H1 (cell line): ENCODE results near the gene PROX2. TPM values are rescaled to one million over a fixed set of nuclear protein-coding genes. Genes with fewer than 3 reads are reported as not detected.

Source experiments
- CTCF ChIA-PET: fragments of 300-600 bp; sonication (Branson Sonifier 250); formaldehyde crosslinking; loops from one replicate; lab custom pipeline; 2021; ENCODE audit not compliant: partially characterized antibody; lab: Charles Lee
- POLR2A ChIA-PET: fragments of 300-600 bp; sonication (Branson Sonifier 250); formaldehyde crosslinking; loops from one replicate; lab custom pipeline; 2021; ENCODE audit warnings: inconsistent platforms; ENCODE audit not compliant: partially characterized antibody; lab: Charles Lee
- DNase-seq, 2 experiments: peaks; one replicate each; pipeline versions ENCODE4 v3.0.0 to v3.0.0-alpha.2; 2010 to 2022; ENCODE audit warnings: low spot score in 2 of 2, low read depth in 1 of 2, mixed read lengths in 1 of 2
- FAIRE-seq: peaks from 2 replicates; lab custom pipeline; 2011; peaks lifted over from hg19 to GRCh38; lab: Jason Lieb, UNC
- H2AFZ ChIP-seq: 2 replicates; pipeline ENCODE4 v1.8.1; 2012; ENCODE audit warnings: low read length, inconsistent platforms
- H2AK5ac ChIP-seq: 2 replicates; pipeline ENCODE4 v1.6.1; 2013; ENCODE audit warnings: low read depth, low read length
- H2BK120ac ChIP-seq: replicated peaks from 2 replicates; pipeline ENCODE3; 2013; ENCODE audit warnings: low read depth, low read length, inconsistent platforms
- H2BK12ac ChIP-seq: 2 replicates; pipeline ENCODE4 v1.6.1; 2013; ENCODE audit warnings: low read depth, low read length
- H2BK15ac ChIP-seq: 2 replicates; pipeline ENCODE4 v1.6.1; 2013; ENCODE audit warnings: low read length
- H2BK20ac ChIP-seq: 2 replicates; pipeline ENCODE4 v1.6.1; 2013; ENCODE audit warnings: low read length
- H2BK5ac ChIP-seq: 2 replicates; pipeline ENCODE4 v1.6.1; 2013; ENCODE audit warnings: low read depth, low read length
- H3K14ac ChIP-seq: 2 replicates; pipeline ENCODE4 v1.6.1; 2013; ENCODE audit warnings: inconsistent platforms; ENCODE audit not compliant: insufficient read length
- H3K18ac ChIP-seq: 2 replicates; pipeline ENCODE4 v1.6.1; 2013; ENCODE audit warnings: low read length; ENCODE audit errors: extremely low read depth
- H3K23ac ChIP-seq: 2 replicates; pipeline ENCODE4 v1.6.1; 2013; ENCODE audit warnings: inconsistent platforms; ENCODE audit not compliant: insufficient read length
- H3K23me2 ChIP-seq: 2 replicates; pipeline ENCODE4 v1.6.1; 2013; ENCODE audit warnings: low read depth, low read length
- H3K27ac ChIP-seq: 2 replicates; pipeline ENCODE4 v1.6.1; 2011; ENCODE audit warnings: low read depth, low read length, inconsistent platforms
- H3K27me3 ChIP-seq, 4 experiments: replicated peaks in 1 of 4; 1 replicate in 1 of 4; 2 replicates in 3 of 4; pipeline versions ENCODE4 v1.6.1 to v1.8.1; 2011 to 2013; ENCODE audit warnings: low read length in 3 of 4, mild to moderate bottlenecking in 3 of 4, inconsistent platforms in 2 of 4, mixed read lengths in 2 of 4, moderate library complexity in 1 of 4; ENCODE audit not compliant: control insufficient read depth in 3 of 4, insufficient read depth in 3 of 4; ENCODE audit errors: extremely low read depth in 1 of 4
- H3K36me3 ChIP-seq, 4 experiments: 2 replicates each; pipeline versions ENCODE4 v1.6.1 to v1.8.1; 2011 to 2013; ENCODE audit warnings: mild to moderate bottlenecking in 4 of 4, low read length in 3 of 4, moderate library complexity in 2 of 4, control low read depth in 1 of 4, inconsistent platforms in 1 of 4; ENCODE audit not compliant: insufficient read depth in 4 of 4, control insufficient read depth in 2 of 4
- H3K4ac ChIP-seq: replicated peaks from 2 replicates; pipeline ENCODE3; 2013; ENCODE audit warnings: low read length, low read depth, mixed read lengths, inconsistent platforms; ENCODE audit not compliant: insufficient read length
- H3K4me1 ChIP-seq, 4 experiments: replicated peaks in 1 of 4; 1 replicate in 1 of 4; 2 replicates in 3 of 4; pipeline versions ENCODE4 v1.6.1 to v1.8.1; 2011 to 2013; ENCODE audit warnings: low read length in 3 of 4, inconsistent platforms in 2 of 4, mixed read lengths in 1 of 4; ENCODE audit not compliant: insufficient read depth in 4 of 4, control insufficient read depth in 3 of 4
- H3K4me2 ChIP-seq, 2 experiments: 2 replicates each; pipeline versions ENCODE4 v1.6.1 to v1.8.1; 2011 to 2013; ENCODE audit warnings: low read depth in 2 of 2, low read length in 2 of 2, control low read depth in 1 of 2, inconsistent platforms in 1 of 2, mild to moderate bottlenecking in 1 of 2; ENCODE audit not compliant: insufficient read depth in 1 of 2
- H3K4me3 ChIP-seq, 4 experiments: fragments of 200-600, 300-600 bp in 1 of 4; sonication (generic), shearing (Covaris generic), sonication (Bioruptor Twin) in 1 of 4; 2 replicates each; pipeline versions ENCODE4 v1.5.1 to v1.8.1; 2011 to 2016; ENCODE audit warnings: low read length in 4 of 4, low read depth in 3 of 4, control low read depth in 2 of 4, inconsistent platforms in 2 of 4, mild to moderate bottlenecking in 2 of 4, mixed read lengths in 1 of 4, moderate library complexity in 1 of 4; ENCODE audit not compliant: insufficient read depth in 2 of 4; ENCODE audit errors: extremely low read depth in 1 of 4
- H3K56ac ChIP-seq: replicated peaks from 2 replicates; pipeline ENCODE3; 2013; ENCODE audit warnings: low read depth, mild to moderate bottlenecking, mixed read lengths, low read length, inconsistent platforms; ENCODE audit not compliant: insufficient read length
- H3K79me1 ChIP-seq: 2 replicates; pipeline ENCODE4 v1.6.1; 2013; ENCODE audit warnings: low read depth, low read length, control low read depth
- H3K79me2 ChIP-seq, 2 experiments: 2 replicates each; pipeline versions ENCODE4 v1.6.1 to v1.8.1; 2012 to 2013; ENCODE audit warnings: low read length in 2 of 2, mild to moderate bottlenecking in 2 of 2, inconsistent platforms in 1 of 2; ENCODE audit not compliant: insufficient read depth in 2 of 2, control insufficient read depth in 1 of 2
- H3K9ac ChIP-seq, 4 experiments: replicated peaks in 1 of 4; 1 replicate in 1 of 4; 2 replicates in 3 of 4; pipeline versions ENCODE4 v1.6.1 to v1.8.1; 2011 to 2013; ENCODE audit warnings: low read depth in 3 of 4, low read length in 3 of 4, control low read depth in 2 of 4, mild to moderate bottlenecking in 2 of 4, moderate library complexity in 2 of 4, inconsistent platforms in 1 of 4; ENCODE audit errors: extremely low read depth in 1 of 4
- H3K9me3 ChIP-seq, 2 experiments: 2 replicates each; pipeline versions ENCODE4 v1.6.1 to v1.8.1; 2012 to 2013; ENCODE audit warnings: mild to moderate bottlenecking in 2 of 2, moderate library complexity in 2 of 2, control low read depth in 1 of 2, inconsistent platforms in 1 of 2, low read depth in 1 of 2, low read length in 1 of 2, mixed read lengths in 1 of 2; ENCODE audit not compliant: insufficient read depth in 2 of 2
- H4K20me1 ChIP-seq, 2 experiments: replicated peaks in 1 of 2; 2 replicates each; pipeline versions ENCODE3 to v1.8.1; 2011 to 2013; ENCODE audit warnings: inconsistent platforms in 2 of 2, low read length in 2 of 2, mild to moderate bottlenecking in 1 of 2; ENCODE audit not compliant: insufficient read depth in 2 of 2, control insufficient read depth in 1 of 2
- H4K5ac ChIP-seq: 2 replicates; pipeline ENCODE4 v1.6.1; 2013; ENCODE audit warnings: low read length, low read depth, mixed read lengths, inconsistent platforms; ENCODE audit not compliant: insufficient read length
- H4K8ac ChIP-seq: 2 replicates; pipeline ENCODE4 v1.8.0; 2013; ENCODE audit warnings: mild to moderate bottlenecking, moderate library complexity, low read length, inconsistent platforms; ENCODE audit not compliant: insufficient read depth; ENCODE audit errors: extremely low read depth
- H4K91ac ChIP-seq: replicated peaks from 2 replicates; pipeline ENCODE3; 2013; ENCODE audit warnings: low read length, mixed read lengths, inconsistent platforms; ENCODE audit not compliant: insufficient read length
- BCL11A ChIP-seq, 2 experiments: IDR thresholded peaks; one replicate each; pipeline ENCODE4 v1.6.1; 2011; ENCODE audit warnings: low read depth in 2 of 2, low read length in 2 of 2, mild to moderate bottlenecking in 2 of 2
- RXRA ChIP-seq: IDR thresholded peaks from 2 replicates; pipeline ENCODE4 v1.6.1; 2011; ENCODE audit warnings: low read depth, mild to moderate bottlenecking, low read length, moderate library complexity; ENCODE audit not compliant: insufficient read depth
- WGBS, 2 experiments: shearing (Covaris generic) in 1 of 2; methylation state at CpG; one replicate each; pipeline versions ENCODE4 v1.1.6 to v1.1.7; 2013 to 2015; ENCODE audit warnings: low lambda C conversion rate in 2 of 2, mixed read lengths in 2 of 2, inconsistent platforms in 1 of 2, low coverage in 1 of 2, missing lambda C conversion rate in 1 of 2; ENCODE audit not compliant: insufficient replicate concordance in 2 of 2, insufficient coverage in 1 of 2, insufficient read length in 1 of 2; ENCODE audit errors: extremely low coverage in 1 of 2, missing lambda C conversion rate in 1 of 2; 5-methylcytosine and 5-hydroxymethylcytosine counted together
- polyA plus RNA-seq, 7 experiments: library from polyadenylated mRNA; depleted of rRNA in 3 of 7; stranded (reverse) in 5 of 7; unstranded in 2 of 7; fragments of >200 nt in 5 of 7; fragments of 200-250 nt in 2 of 7; gene quantifications; 1 replicate in 5 of 7; 2 replicates in 1 of 7; 4 replicates in 1 of 7; pipeline versions ENCODE4 v1.2.1 to v1.2.3, GENCODE V29; 2011 to 2013; ENCODE audit warnings: missing spikeins in 2 of 7, mixed read lengths in 2 of 7
- total RNA-seq: library from RNA; stranded (reverse); fragmentation: NEBNext Ultra II Directional; extraction: Animal tissue kit (Norgen Biotek cat#: 25700); gene quantifications from 2 replicates; pipeline ENCODE4 v1.2.1, GENCODE V29; 2021

Gene PROX2
- total and polyA plus RNA-seq, 2 of the 8 experiments (the other 6 are each of a cell fraction or from before 2014, with no cell fraction given), result 0.03 TPM; not detected in 1

GRCh38 chr14:74863274-74863673 lies 12.7 kb downstream of the PROX2 start:
- Histone ChIP-seq H3K4ac (no peak overlapping the region), H4K5ac (no peak overlapping the region), H4K91ac (no peak overlapping the region), H2BK12ac (no peak overlapping the region), H3K79me1 (no peaks in the 10 kb centered on the region), H2BK15ac (no peak overlapping the region), H3K79me2 (no peaks in the 10 kb centered on the region), H3K9ac (no peak overlapping the region; a peak in 1 of 7 replicates), H4K8ac (peak overlapping the region; percentile 23; the same call in 1 of the 2 replicates), H3K18ac (no peak overlapping the region), H3K4me2 (no peak overlapping the region), H2AFZ (no peak overlapping the region), H3K27me3 (no peaks in the 10 kb centered on the region), H2BK20ac (no peak overlapping the region), H3K23me2 (no peaks in the 10 kb centered on the region; the same call in 1 of the 2 replicates), H4K20me1 (no peaks in the 10 kb centered on the region), H3K4me1 (0 out of 7 replicates have a peak, but pooled peaks cover 0 to 2% (median 0%) of the 10 kb centered on the region in 4 experiments), H2BK120ac (no peak overlapping the region), H2BK5ac (no peak overlapping the region), H3K36me3 (no peaks in the 10 kb centered on the region), H3K4me3 (no peak overlapping the region), H3K14ac (no peak overlapping the region), H2AK5ac (no peak overlapping the region), H3K9me3 (no peaks in the 10 kb centered on the region), H3K27ac (no peak overlapping the region), H3K56ac (no peak overlapping the region), H3K23ac (no peak overlapping the region)
- no peak for DNase-seq
- no peak for FAIRE-seq
- WGBS, 2 experiments, result 84% methylated on average over 9 of the region's 9 CpGs; no CpG with 5 or more reads in 1 of the 2 experiments
- ChIA-PET POLR2A (interaction anchor here (1.2 to 8.6 kb wide), 4 partner anchors 10 to 43 kb away, joined by 3 to 80 read pairs (median 6); partner anchors contain the start of gene DLST), CTCF (interaction anchor here (0.7 to 18.3 kb wide), 11 partner anchors 13 to 225 kb away, joined by 3 to 509 read pairs (median 5); partner anchors contain the start of genes DLST and PROX2)
- TF ChIP-seq RXRA (no peak), BCL11A (IDR thresholded peaks at IDR 0.05; ENCODE audit: low read depth in 2 of 2, low read length in 2 of 2) (no peak)
